NK-92 treated with Interleukin-12 subunit alpha and Interleukin-12 subunit beta, amount 100 ng/mL, for 24 hours (cell line): ENCODE data around the gene UBASH3A.

Experiments
- DNase-seq: peaks from one replicate; lab custom pipeline; 2025; lab: John Stamatoyannopoulos, UW

Gene UBASH3A

DNA sequence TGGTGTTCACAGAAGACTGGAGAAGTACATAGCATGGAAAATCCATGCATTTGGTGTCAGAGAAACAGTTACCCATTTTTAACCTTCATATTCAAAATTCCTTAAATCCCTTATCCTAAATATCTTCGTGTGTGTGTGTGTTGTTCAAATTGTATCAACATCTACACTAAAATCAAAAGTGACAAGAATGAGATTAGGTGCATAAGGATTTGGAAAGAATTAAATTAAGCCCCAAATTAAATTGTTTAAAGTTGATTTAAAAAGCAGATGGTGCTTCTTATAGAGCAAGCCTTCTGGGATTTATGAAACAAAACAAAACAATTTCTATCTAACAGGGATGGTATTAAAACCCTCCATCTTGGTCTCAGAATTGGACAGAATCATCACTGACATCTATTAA is 87.6 kb downstream of the UBASH3A start:
- DNase-seq, result no peak

DNA sequence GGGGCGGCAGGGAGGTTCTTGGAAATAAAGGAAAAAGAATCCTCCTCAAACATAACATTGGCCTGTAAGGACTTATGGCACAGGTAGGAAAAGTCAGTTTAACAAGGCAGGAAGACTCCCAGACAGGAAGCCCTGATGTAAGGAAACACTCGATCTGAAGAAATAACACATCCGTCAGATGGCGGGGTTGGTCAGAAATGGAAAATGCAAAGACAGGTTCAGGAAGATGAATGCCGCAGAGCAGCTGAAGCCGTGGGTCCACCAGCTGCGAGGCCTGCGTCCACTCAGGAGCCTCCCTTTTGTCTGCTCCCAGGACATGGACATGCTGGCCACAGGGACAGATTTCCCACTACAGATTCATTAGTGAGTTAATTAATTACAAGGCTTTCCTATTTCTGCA is 88.5 kb downstream of the UBASH3A start:
- DNase-seq, result no peak

DNA sequence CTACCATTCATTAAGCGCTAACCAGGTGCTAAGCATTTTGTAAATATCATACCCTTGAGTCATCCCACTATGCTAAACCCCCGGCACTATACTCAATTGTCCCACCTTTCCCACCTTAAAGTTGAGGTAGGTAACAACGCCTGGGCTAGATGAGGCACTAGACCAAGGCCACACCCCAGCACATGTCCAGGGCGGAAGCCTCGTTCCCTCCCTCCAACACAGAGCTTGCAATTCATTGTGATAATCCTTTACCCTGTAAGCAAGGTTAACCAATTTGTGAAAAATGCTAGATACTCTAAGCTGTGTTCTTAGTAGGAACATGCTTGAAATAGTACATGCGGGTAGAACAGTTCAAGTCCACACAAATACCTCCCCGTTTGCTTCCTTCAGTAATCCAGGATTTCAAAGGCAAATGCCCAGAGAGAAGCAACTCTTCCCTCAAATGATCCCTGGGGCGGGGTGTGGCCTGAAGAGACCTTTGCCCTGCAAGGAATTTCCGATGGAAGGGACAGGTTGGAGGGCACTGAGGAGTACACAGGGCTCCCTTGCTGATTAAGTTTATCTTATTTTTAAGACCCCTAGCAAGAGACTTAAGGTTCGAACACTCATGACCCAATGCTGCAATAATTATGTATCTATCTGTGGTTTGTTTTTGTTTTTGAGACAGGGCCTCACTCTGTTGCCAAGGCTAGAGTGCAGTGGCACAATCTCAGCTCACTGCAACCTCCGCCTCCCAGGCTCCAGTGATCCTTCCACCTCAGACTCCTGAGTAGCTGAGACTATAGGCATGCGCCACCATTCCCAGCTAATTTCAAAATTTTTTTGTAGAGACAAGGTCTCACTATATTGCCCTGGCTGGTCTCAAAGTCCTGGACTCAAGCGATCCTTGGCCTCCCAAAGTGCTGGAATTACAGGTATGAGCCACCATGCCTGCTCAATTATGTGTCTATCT is 89.7 kb downstream of the UBASH3A start:
- DNase-seq, result no peak

DNA sequence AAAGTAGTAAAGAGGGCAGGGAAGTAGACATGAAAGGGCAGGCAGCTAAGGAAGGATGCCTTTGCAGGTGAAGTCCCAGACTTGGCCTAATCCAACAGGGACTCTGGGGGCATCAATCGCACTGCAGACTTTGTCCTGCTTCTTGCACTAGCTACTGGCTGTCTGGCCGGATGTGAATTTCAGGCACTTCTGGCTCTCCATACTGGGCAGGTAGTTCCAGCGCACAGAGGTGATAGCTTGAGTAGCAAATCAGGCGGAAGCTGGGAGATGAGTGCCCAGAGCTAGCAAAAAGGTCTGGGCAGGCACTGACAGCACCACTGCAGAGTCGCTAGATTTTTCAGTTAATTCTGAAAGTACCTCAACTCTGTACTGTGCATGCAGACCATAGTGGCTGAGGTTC is 91.3 kb downstream of the UBASH3A start:
- DNase-seq, result no peak

DNA sequence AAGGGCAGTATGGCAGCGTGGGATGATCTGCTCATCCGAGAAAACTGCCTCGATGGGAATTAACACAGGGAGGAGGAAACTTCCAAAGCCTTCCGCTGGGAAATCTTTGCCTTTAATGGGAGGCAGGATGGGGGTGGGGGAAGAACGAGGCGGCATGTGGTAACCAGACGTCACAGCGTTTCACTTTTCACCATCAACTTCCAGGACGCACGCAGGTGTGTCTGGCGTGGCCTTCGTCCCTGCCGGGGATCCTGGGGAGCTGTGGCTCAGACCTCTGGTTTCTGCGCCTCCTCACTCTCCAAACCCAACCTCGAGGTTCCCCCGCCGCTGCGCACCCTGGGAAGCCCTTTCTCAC is 92.0 kb downstream of the UBASH3A start:
- no peak for DNase-seq

DNA sequence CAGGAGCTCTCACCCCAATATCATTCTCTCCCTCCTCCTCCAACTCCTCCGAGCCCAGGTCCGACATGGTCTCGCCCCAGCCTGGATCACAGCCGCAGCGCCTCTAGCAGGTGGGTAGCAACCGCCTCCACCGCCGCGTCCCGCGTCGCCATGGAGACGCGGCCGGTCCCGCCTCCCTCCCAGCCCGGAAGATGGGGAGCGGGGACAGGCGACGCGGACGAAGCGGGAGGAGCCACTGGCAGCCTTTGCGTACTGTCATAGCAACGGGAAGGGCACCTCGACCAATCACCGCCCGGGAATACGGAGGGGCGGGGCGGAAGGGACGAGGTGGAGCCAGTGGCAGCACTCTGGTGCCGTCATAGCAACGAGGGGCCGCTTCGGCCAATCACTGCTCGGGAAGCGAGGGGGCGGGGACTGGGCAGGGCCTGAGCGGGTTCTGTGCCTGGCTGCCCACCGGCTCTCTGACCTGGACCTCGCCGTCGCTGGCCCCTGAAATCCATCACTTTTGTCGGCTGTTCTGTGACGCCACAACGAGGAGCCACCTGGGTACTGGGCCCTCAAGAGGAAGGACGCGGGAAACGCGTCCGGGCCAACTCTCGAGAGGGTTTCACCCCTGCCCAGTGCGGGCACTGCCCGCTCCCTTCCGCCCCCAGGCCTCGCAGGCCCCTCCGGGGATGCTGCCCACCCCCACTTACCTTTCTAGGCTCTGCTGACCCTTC is 92.6 kb downstream of the UBASH3A start, which contains the start of gene RSPH1:
TSS of gene RSPH1 (minus strand) at position 105 of the 719 bp plus-strand sequence. CDS start at position 67, 38 bp downstream.
- DNase-seq, result peak; percentile 99

DNA sequence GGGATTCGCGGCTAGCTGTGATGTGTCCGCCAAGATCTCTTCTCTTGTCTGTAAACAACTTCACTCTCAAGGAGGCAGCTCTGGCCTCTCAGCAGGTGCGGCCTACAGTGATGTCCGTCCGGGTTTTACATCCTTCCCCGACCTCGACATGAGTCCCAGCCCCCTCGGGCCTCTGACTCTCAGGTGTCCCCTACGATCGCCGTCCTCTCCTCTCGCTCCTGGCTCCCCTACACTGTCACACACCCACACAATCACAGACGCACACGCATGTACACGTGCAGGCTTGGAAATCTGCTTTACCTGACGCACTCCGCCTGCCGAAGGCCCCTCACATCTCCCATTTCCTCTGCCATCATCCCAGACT is 93.1 kb downstream of the UBASH3A start:
- no peak for DNase-seq
